Right lobe of liver (tissue), 4 donors: ENCODE results near the gene ZSWIM2.

Experiments
- CTCF ChIP-seq, 4 donors: fragments of 200-600 bp in 3 of 4; fragments of 450-650 bp in 1 of 4; IDR thresholded peaks; one replicate each; pipeline versions ENCODE4 v1.5.1 to v1.8.0; 2016 to 2022; ENCODE audit warnings: antibody characterized with exemption in 4 of 4, mild to moderate bottlenecking in 2 of 4
- POLR2A ChIP-seq: fragments of 450-650 bp; IDR thresholded peaks from one replicate; pipeline ENCODE4 v1.6.1; 2017; ENCODE audit warnings: antibody characterized with exemption, mild to moderate bottlenecking
- donor health status: DM: no; HTN: no; CAD: no.
- donor health status: DM: no; HTN: no; CAD: no.
- donor health status: DM: no; HTN: yes; CAD: no.

- TF ChIP-seq CTCF (IDR thresholded peaks at IDR 0.05) (no peak), POLR2A (no peak)
Measured at GRCh38 chr2:186783254-186783653, 65.7 kb downstream of the ZSWIM2 start.
